B cell (primary cell): ENCODE results near the gene CFL1.

ENCODE experiments used
- CTCF ChIP-seq: fragments of 200-600 bp; IDR thresholded peaks from one replicate; pipeline ENCODE4 v1.8.0; 2022; ENCODE audit warnings: antibody characterized with exemption, mild to moderate bottlenecking
- EZH2 ChIP-seq: IDR thresholded peaks from 2 replicates; pipeline ENCODE4 v1.6.1; 2012; ENCODE audit warnings: borderline replicate concordance, low read depth, mild to moderate bottlenecking, moderate library complexity, low read length; ENCODE audit not compliant: insufficient read depth, poor library complexity, severe bottlenecking

- TF ChIP-seq CTCF (no peak), EZH2 (no peak)
Observed at GRCh38 chr11:65826984-65827735, 30.8 kb downstream of the CFL1 start.
